GM19351 (cell line): ENCODE data around the gene FYN.

ENCODE experiments used
- ATAC-seq: cut with Tn5 transposase; IDR thresholded peaks from one replicate; pipeline ENCODE4 v1.9.1; 2021; ENCODE audit warnings: mild to moderate bottlenecking, moderate library complexity; ENCODE audit not compliant: unreplicated experiment

FYN gene

GRCh38 chr6:111773501-111774345 is 99.5 kb downstream of the FYN start:
- ATAC-seq = no peak

GRCh38 chr6:111772381-111772780 is 100.9 kb downstream of the FYN start:
- ATAC-seq = no peak

GRCh38 chr6:111771629-111772028 is 101.6 kb downstream of the FYN start:
- ATAC-seq = no peak

- ATAC-seq = no peak
Observed at GRCh38 chr6:111771094-111771432, 102.2 kb downstream of the FYN start.

- no peak for ATAC-seq
Observed at GRCh38 chr6:111770263-111771093, 102.8 kb downstream of the FYN start.

- no peak for ATAC-seq
Observed at GRCh38 chr6:111769365-111770152, 103.7 kb downstream of the FYN start.

- no peak for ATAC-seq
Observed at GRCh38 chr6:111768431-111768770, 104.9 kb downstream of the FYN start.

GRCh38 chr6:111767752-111768430 is 105.4 kb downstream of the FYN start:
- ATAC-seq = no peak

GRCh38 chr6:111766201-111766857 is 106.9 kb downstream of the FYN start:
- no peak for ATAC-seq

- ATAC-seq = no peak
Observed at GRCh38 chr6:111765763-111766162, 107.5 kb downstream of the FYN start.

- peak; percentile 75 for ATAC-seq
Observed at GRCh38 chr6:111764238-111765175, 108.7 kb downstream of the FYN start.

- no peak for ATAC-seq
Observed at GRCh38 chr6:111763381-111763780, 109.9 kb downstream of the FYN start.

- peak; percentile 36 for ATAC-seq
Observed at GRCh38 chr6:111761783-111762312, 111.4 kb downstream of the FYN start.

- ATAC-seq = no peak
Observed at GRCh38 chr6:111761212-111761611, 112.0 kb downstream of the FYN start.

- no peak for ATAC-seq
Observed at GRCh38 chr6:111759836-111760785, 113.1 kb downstream of the FYN start.

- no peak for ATAC-seq
Observed at GRCh38 chr6:111759331-111759835, 113.9 kb downstream of the FYN start.

GRCh38 chr6:111758608-111759329 is 114.5 kb downstream of the FYN start:
- no peak for ATAC-seq
